Endothelial cell of umbilical vein (primary cell): Measurements from ENCODE around the gene SMARCA4.

Source experiments
- EZH2 ChIP-seq: IDR thresholded peaks from 2 replicates; pipeline ENCODE4 v1.6.1; 2012; ENCODE audit warnings: borderline replicate concordance, low read depth, mild to moderate bottlenecking, moderate library complexity, low read length, inconsistent platforms; ENCODE audit not compliant: severe bottlenecking
- POLR2A ChIP-seq: IDR thresholded peaks from 2 replicates; pipeline ENCODE4 v1.6.1; 2012; ENCODE audit warnings: low read depth, mild to moderate bottlenecking, control low read depth, low read length
- TF ChIP-seq, protein P1 (sequence below), 2 donors: IDR thresholded peaks; 1 replicate in 1 of 2; 2 replicates in 1 of 2; pipeline ENCODE4 v1.5.1; 2011; ENCODE audit warnings: low read length in 2 of 2, mild to moderate bottlenecking in 2 of 2, moderate library complexity in 2 of 2, control low read depth in 1 of 2, inconsistent platforms in 1 of 2, low read depth in 1 of 2; ENCODE audit not compliant: insufficient read depth in 1 of 2; ENCODE audit errors: extremely low read depth in 1 of 2

DNA sequence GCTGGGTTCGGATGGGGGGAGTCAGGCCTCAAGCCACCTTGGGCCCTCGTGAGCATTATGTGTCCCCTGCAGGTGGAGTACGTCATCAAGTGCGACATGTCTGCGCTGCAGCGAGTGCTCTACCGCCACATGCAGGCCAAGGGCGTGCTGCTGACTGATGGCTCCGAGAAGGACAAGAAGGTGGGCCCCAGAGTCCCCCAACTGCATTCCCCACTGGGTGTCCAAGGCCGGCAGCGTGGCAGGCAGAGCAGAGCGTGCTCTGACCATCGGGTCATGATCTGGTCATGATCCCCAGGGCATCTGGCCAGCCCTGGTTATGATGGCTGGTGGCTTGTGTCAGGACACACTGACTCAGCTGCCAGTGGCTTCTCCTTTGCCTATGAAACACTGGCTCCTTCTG lies 63.4 kb downstream of the SMARCA4 start:
- TF ChIP-seq POLR2A (no peak), EZH2 (no peak)
- TF ChIP-seq, protein P1, sequence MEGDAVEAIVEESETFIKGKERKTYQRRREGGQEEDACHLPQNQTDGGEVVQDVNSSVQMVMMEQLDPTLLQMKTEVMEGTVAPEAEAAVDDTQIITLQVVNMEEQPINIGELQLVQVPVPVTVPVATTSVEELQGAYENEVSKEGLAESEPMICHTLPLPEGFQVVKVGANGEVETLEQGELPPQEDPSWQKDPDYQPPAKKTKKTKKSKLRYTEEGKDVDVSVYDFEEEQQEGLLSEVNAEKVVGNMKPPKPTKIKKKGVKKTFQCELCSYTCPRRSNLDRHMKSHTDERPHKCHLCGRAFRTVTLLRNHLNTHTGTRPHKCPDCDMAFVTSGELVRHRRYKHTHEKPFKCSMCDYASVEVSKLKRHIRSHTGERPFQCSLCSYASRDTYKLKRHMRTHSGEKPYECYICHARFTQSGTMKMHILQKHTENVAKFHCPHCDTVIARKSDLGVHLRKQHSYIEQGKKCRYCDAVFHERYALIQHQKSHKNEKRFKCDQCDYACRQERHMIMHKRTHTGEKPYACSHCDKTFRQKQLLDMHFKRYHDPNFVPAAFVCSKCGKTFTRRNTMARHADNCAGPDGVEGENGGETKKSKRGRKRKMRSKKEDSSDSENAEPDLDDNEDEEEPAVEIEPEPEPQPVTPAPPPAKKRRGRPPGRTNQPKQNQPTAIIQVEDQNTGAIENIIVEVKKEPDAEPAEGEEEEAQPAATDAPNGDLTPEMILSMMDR (IDR thresholded peaks at IDR 0.05; ENCODE audit: extremely low read depth in 1 of 2, insufficient read depth in 1 of 2, low read depth in 1 of 2, low read length in 2 of 2), result no peak
